ENCODE data around the gene DNMT1. TPM values are rescaled to one million over a fixed set of nuclear protein-coding genes. Genes with fewer than 3 reads are reported as not detected.

The DNMT1 gene
- total RNA-seq, 1 experiment from 2014 or later = 227 TPM

DNA sequence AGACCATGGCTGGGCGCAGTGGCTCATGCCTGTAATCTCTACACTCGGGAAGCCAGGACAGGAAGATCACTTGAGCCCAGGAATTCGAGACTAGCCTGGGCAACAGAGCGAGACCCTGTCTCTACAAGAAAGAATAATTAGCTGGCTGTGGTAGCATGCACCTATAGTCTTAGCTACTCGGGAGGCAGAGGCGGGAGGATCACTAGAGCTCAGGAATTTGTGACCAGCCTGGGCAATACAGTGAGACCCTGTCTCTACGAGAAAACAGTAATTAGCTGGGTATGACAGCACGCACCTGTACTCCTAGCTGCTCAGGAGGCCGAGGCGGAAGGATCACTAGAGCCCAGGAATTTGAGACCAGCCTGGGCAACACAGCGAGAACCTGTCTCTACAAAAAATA lies 7.4 kb downstream of the DNMT1 start:
- Histone ChIP-seq H3K4me1 (ENCODE audit: insufficient read depth, low read length) (no peaks in the 10 kb centered on the region), H4K91ac (ENCODE audit: insufficient read length, low read depth, low read length) (no peak overlapping the region), H4K20me1 (ENCODE audit: control insufficient read depth, insufficient read depth, insufficient read length) (no peaks in the 10 kb centered on the region), H2BK15ac (ENCODE audit: low read depth, low read length) (no peak overlapping the region), H3K9me3 (ENCODE audit: control insufficient read depth, low read depth, low read length) (no peaks in the 10 kb centered on the region), H2BK5ac (ENCODE audit: insufficient read length, low read length) (no peak overlapping the region), H3K27me3 (ENCODE audit: insufficient read depth, low read length) (no peaks in the 10 kb centered on the region), H3K27ac (ENCODE audit: insufficient read length, low read depth, low read length) (no peak overlapping the region), H3K23ac (ENCODE audit: insufficient read length, low read depth, low read length) (no peak overlapping the region), H3K23me2 (ENCODE audit: insufficient read length, low read depth, low read length, poor library complexity, severe bottlenecking) (no peaks in the 10 kb centered on the region), H2BK20ac (ENCODE audit: low read depth, low read length, poor library complexity, severe bottlenecking) (no peak overlapping the region), H3K79me2 (ENCODE audit: insufficient read depth, low read length) (peaks cover 53% of the 10 kb centered on the region), H2AK5ac (ENCODE audit: insufficient read length, low read length) (no peak overlapping the region), H2BK120ac (ENCODE audit: low read depth, low read length, poor library complexity, severe bottlenecking) (no peak overlapping the region), H4K8ac (replicated peaks; ENCODE audit: insufficient read length, low read depth, low read length) (no peak overlapping the region), H3K18ac (ENCODE audit: insufficient read length, low read depth, low read length) (no peak overlapping the region), H3K14ac (ENCODE audit: insufficient read depth, low read length) (no peak overlapping the region), H3K4ac (ENCODE audit: low read depth, low read length) (no peak overlapping the region), H4K5ac (ENCODE audit: insufficient read length, low read depth, low read length) (no peak overlapping the region), H3K79me1 (ENCODE audit: insufficient read depth, low read depth, low read length, poor library complexity, severe bottlenecking) (peaks cover 15% of the 10 kb centered on the region), H2AFZ (ENCODE audit: low read length) (no peak overlapping the region), H3K4me2 (ENCODE audit: insufficient read depth, insufficient read length, low read length) (no peak overlapping the region), H3K56ac (ENCODE audit: insufficient read length, low read depth, low read length) (no peak overlapping the region), H3K9ac (ENCODE audit: extremely low read depth, insufficient read length, low read length) (no peak overlapping the region), H2BK12ac (ENCODE audit: insufficient read length, low read depth, low read length) (no peak overlapping the region), H3T11ph (ENCODE audit: low read length) (no peak overlapping the region)
- Mint-ChIP-seq H3K9me3 (no peaks in the 10 kb centered on the region), H3K27me3 (ENCODE audit: low read depth) (no peaks in the 10 kb centered on the region), H3K36me3 (ENCODE audit: insufficient read depth in 1 of 3, low read depth in 3 of 3) (peaks cover 6 to 39% (median 25%) of the 10 kb centered on the region in 3 experiments; a peak in 6 of 7 replicates), H3K4me3 (no peak overlapping the region), H3K27ac (peak overlapping the region in 2 of 3 experiments; percentile 53 to 59; a peak in 4 of 7 replicates), H3K4me1 (no peaks in the 10 kb centered on the region; a peak in 1 of 4 replicates)
- no peak for DNase-seq
- TF ChIP-seq, protein P1, sequence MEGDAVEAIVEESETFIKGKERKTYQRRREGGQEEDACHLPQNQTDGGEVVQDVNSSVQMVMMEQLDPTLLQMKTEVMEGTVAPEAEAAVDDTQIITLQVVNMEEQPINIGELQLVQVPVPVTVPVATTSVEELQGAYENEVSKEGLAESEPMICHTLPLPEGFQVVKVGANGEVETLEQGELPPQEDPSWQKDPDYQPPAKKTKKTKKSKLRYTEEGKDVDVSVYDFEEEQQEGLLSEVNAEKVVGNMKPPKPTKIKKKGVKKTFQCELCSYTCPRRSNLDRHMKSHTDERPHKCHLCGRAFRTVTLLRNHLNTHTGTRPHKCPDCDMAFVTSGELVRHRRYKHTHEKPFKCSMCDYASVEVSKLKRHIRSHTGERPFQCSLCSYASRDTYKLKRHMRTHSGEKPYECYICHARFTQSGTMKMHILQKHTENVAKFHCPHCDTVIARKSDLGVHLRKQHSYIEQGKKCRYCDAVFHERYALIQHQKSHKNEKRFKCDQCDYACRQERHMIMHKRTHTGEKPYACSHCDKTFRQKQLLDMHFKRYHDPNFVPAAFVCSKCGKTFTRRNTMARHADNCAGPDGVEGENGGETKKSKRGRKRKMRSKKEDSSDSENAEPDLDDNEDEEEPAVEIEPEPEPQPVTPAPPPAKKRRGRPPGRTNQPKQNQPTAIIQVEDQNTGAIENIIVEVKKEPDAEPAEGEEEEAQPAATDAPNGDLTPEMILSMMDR (conservative IDR thresholded peaks at IDR 0.05) = no peak
- WGBS (ENCODE audit: extremely low coverage, insufficient read length, low lambda C conversion rate) = no CpG with 5 or more reads among the region's 11 CpGs

Data from H9 (cell line).